Measurements from ENCODE around the gene FAAP20.

FAAP20 gene

DNA sequence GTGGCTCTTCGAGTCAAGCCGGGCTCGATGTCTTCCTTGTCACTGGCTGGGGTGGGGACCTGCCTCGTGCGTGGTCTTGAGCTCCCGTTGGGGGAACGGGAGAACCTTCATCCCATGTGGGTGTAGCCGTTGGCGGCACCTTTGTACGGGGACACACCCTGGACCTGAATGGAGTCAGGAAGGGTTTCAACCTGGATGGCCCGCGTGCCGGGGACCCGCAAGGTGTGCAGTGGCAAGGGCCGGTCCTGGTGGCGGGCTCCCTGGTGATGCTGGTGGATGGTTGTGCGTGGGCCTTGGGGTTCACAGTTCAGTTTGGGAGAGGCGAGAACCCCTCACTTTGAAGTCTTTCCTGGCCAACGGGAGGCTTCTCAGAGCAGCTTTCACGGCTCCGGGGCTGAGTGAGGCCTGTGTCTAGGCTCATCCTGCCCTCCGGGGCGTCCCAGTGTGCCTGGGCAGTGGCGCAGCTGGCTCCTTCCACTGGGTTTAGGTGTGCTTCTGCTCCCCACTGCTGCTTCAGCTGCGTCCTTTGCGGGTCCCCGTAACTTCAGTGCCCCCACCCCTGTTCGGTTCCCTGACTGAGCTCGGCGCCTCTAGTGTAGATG, 44.9 kb upstream of the FAAP20 start:
- TF ChIP-seq, protein P1, sequence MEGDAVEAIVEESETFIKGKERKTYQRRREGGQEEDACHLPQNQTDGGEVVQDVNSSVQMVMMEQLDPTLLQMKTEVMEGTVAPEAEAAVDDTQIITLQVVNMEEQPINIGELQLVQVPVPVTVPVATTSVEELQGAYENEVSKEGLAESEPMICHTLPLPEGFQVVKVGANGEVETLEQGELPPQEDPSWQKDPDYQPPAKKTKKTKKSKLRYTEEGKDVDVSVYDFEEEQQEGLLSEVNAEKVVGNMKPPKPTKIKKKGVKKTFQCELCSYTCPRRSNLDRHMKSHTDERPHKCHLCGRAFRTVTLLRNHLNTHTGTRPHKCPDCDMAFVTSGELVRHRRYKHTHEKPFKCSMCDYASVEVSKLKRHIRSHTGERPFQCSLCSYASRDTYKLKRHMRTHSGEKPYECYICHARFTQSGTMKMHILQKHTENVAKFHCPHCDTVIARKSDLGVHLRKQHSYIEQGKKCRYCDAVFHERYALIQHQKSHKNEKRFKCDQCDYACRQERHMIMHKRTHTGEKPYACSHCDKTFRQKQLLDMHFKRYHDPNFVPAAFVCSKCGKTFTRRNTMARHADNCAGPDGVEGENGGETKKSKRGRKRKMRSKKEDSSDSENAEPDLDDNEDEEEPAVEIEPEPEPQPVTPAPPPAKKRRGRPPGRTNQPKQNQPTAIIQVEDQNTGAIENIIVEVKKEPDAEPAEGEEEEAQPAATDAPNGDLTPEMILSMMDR (IDR thresholded peaks at IDR 0.05) = no peak
- peak overlapping the region; percentile 90 to 94 for H3K27ac ChIP-seq
- H3K36me3 ChIP-seq = peaks cover 0 to 7% (median 0%) of the 10 kb centered on the region in 3 donors
- H3K4me1 ChIP-seq = peaks cover 16 to 99% (median 94%) of the 10 kb centered on the region in 4 donors
- intact Hi-C loops (cut with DNase I; ENCODE audit: low total_unique reads) = no loop called here
- H3K9me3 ChIP-seq = no peaks in the 10 kb centered on the region
- no peak for DNase-seq
- no peaks in the 10 kb centered on the region for H3K27me3 ChIP-seq
- peak overlapping the region; percentile 33 to 40 for H3K4me3 ChIP-seq

DNA sequence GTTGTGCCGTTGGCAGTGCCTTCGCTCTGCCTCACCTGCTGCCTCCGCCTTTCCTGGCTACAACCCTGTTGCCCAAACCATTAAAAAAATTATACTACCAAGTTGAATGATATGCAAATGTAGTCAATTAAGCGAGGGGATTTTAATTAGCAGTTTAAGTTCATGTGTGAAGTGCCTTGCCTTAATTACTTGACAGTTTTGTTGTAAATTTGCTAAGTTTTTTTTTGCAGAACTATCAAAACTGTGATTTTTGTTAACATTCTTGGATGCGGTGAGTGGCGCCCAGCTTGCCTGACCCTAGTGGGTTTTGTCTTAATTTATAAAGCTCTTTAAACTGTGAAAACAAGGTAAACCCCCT, 44.4 kb upstream of the FAAP20 start:
- intact Hi-C loops (cut with DNase I; ENCODE audit: low total_unique reads) = no loop called here
- TF ChIP-seq, protein P1 (IDR thresholded peaks at IDR 0.05) = no peak
- peaks cover 16 to 98% (median 97%) of the 10 kb centered on the region in 4 donors for H3K4me1 ChIP-seq
- peak overlapping the region; percentile 90 to 94 for H3K27ac ChIP-seq
- no peak for DNase-seq
- peak overlapping the region; percentile 16 to 40 for H3K4me3 ChIP-seq
- no peaks in the 10 kb centered on the region for H3K9me3 ChIP-seq
- H3K36me3 ChIP-seq = peaks cover 0 to 7% (median 0%) of the 10 kb centered on the region in 3 donors
- no peaks in the 10 kb centered on the region for H3K27me3 ChIP-seq

DNA sequence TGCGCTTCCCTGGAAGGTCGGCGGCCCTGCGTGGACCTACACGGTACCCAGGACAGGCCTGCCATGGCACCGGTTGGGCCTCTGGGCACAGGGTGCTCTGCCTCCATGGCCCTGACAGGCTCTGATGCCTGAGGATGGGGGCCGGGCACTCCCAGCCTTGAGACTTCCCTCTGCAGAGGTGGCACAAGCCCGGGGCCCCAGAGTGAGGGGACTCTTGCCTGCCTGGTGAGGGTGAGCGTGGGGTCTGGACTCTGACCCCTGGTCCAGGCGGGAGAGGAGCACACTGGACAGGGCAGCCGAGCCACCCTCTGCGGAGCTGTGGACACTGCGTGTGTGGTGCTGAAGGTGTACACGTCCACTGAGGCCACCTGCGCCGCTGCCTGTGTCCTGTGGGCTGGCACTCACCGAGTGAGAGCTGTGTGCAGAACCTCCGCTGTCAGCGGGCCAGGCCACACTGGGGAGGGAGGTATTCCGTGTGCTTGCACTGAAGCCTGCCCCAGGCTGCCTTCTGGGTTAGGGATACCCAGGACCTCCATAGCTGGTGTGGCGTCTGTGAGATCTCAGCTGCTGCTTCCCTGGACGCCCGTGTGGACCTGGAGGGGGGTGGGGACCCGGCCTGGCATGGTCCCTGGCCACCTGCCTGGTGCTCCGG, 43.9 kb upstream of the FAAP20 start:
- H3K4me3 ChIP-seq = peak overlapping the region; percentile 16 to 40
- TF ChIP-seq, protein P1 (IDR thresholded peaks at IDR 0.05) = no peak
- H3K9me3 ChIP-seq = no peaks in the 10 kb centered on the region
- intact Hi-C loops (cut with DNase I; ENCODE audit: low total_unique reads) = no loop called here
- peaks cover 0 to 7% (median 0%) of the 10 kb centered on the region in 3 donors for H3K36me3 ChIP-seq
- H3K27ac ChIP-seq = peak overlapping the region; percentile 90 to 94
- no peaks in the 10 kb centered on the region for H3K27me3 ChIP-seq
- peaks cover 16 to 99% (median 97%) of the 10 kb centered on the region in 4 donors for H3K4me1 ChIP-seq
- no peak for DNase-seq

GRCh38 chr1:2237773-2238172, 43.2 kb upstream of the FAAP20 start:
- intact Hi-C loops (cut with DNase I; ENCODE audit: low total_unique reads) = no loop called here
- Histone ChIP-seq H3K9me3 (no peaks in the 10 kb centered on the region), H3K36me3 (peaks cover 0 to 7% (median 0%) of the 10 kb centered on the region in 3 donors), H3K27me3 (no peaks in the 10 kb centered on the region), H3K4me3 (peak overlapping the region; percentile 16 to 40), H3K4me1 (peaks cover 16 to 99% (median 97%) of the 10 kb centered on the region in 4 donors), H3K27ac (peak overlapping the region; percentile 90 to 94)
- TF ChIP-seq, protein P1 (IDR thresholded peaks at IDR 0.05) = peak in 1 of 2 experiments; percentile 28
- DNase-seq = no peak

GRCh38 chr1:2236695-2237677, 42.4 kb upstream of the FAAP20 start:
- H3K9me3 ChIP-seq = no peaks in the 10 kb centered on the region
- intact Hi-C loops (cut with DNase I; ENCODE audit: low total_unique reads) = no loop called here
- no peaks in the 10 kb centered on the region for H3K27me3 ChIP-seq
- peak overlapping the region; percentile 16 to 40 for H3K4me3 ChIP-seq
- no peak for DNase-seq
- H3K4me1 ChIP-seq = peaks cover 16 to 98% (median 96%) of the 10 kb centered on the region in 4 donors
- H3K36me3 ChIP-seq = peaks cover 0 to 7% (median 0%) of the 10 kb centered on the region in 3 donors
- H3K27ac ChIP-seq = peak overlapping the region; percentile 90 to 94
- TF ChIP-seq, protein P1 (IDR thresholded peaks at IDR 0.05) = no peak
